Chondrocyte (in vitro differentiated cells): Measurements from ENCODE around the gene ARHGAP31. TPM values are rescaled to one million over a fixed set of nuclear protein-coding genes. Genes with fewer than 3 reads are reported as not detected.

Experiments
- DNase-seq: peaks from one replicate; pipeline ENCODE4 v3.0.0; 2021; ENCODE audit warnings: mixed read lengths, low spot score
- H3K27ac Mint-ChIP-seq: one replicate; pipeline ENCODE4 v1.8.0; 2021; ENCODE audit warnings: mild to moderate bottlenecking, moderate library complexity, mixed read lengths; ENCODE audit not compliant: unreplicated experiment
- H3K27me3 Mint-ChIP-seq: 2 replicates; pipeline ENCODE4 v1.8.0; 2021; ENCODE audit warnings: low read depth, mixed read lengths
- H3K36me3 Mint-ChIP-seq: 2 replicates; pipeline ENCODE4 v1.8.0; 2021; ENCODE audit warnings: low read depth, mixed read lengths
- H3K4me1 Mint-ChIP-seq: 2 replicates; pipeline ENCODE4 v1.8.0; 2021; ENCODE audit warnings: low read depth, mild to moderate bottlenecking, mixed read lengths
- H3K4me3 Mint-ChIP-seq: one replicate; pipeline ENCODE4 v1.8.0; 2021; ENCODE audit warnings: mild to moderate bottlenecking, moderate library complexity, mixed read lengths; ENCODE audit not compliant: unreplicated experiment
- H3K9me3 Mint-ChIP-seq: 2 replicates; pipeline ENCODE4 v1.8.0; 2021; ENCODE audit warnings: low read depth, mixed read lengths
- total RNA-seq: library from RNA; stranded (reverse); gene quantifications from 3 replicates; pipeline ENCODE4 v1.2.1, GENCODE V29; 2021
- TF ChIP-seq, protein P1 (sequence below): fragments of 200-600 bp; sonication (generic); IDR thresholded peaks from 2 replicates; pipeline ENCODE4 v1.5.0; 2021; ENCODE audit warnings: antibody characterized with exemption, mild to moderate bottlenecking, moderate library complexity

Gene ARHGAP31
- total RNA-seq, 1 donor from 2014 or later: 35.2 TPM

DNA sequence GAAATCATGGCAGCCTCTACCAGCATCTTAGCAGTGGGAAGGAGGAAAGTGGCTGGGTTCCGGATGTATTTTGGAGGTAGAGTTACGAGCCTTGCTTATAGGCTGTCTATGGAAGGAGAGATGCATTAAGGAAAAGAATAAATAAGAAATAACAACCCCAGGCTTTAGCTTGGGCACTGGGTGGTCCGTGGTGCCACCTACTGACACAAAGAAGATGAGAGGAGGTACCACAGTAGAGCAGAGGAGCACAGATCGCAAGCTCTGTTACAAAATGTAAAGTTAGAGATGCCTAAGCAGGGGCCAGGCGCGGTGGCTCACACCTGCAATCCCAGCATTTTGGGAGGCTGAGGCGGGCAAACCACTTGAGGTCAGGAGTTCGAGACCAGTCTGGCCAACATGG, 94.4 kb downstream of the ARHGAP31 start:
- no peaks in the 10 kb centered on the region for H3K27me3 Mint-ChIP-seq
- no peaks in the 10 kb centered on the region for H3K4me1 Mint-ChIP-seq
- H3K36me3 Mint-ChIP-seq: peaks cover 30% of the 10 kb centered on the region
- no peak overlapping the region for H3K27ac Mint-ChIP-seq
- H3K9me3 Mint-ChIP-seq: no peaks in the 10 kb centered on the region
- TF ChIP-seq, protein P1, sequence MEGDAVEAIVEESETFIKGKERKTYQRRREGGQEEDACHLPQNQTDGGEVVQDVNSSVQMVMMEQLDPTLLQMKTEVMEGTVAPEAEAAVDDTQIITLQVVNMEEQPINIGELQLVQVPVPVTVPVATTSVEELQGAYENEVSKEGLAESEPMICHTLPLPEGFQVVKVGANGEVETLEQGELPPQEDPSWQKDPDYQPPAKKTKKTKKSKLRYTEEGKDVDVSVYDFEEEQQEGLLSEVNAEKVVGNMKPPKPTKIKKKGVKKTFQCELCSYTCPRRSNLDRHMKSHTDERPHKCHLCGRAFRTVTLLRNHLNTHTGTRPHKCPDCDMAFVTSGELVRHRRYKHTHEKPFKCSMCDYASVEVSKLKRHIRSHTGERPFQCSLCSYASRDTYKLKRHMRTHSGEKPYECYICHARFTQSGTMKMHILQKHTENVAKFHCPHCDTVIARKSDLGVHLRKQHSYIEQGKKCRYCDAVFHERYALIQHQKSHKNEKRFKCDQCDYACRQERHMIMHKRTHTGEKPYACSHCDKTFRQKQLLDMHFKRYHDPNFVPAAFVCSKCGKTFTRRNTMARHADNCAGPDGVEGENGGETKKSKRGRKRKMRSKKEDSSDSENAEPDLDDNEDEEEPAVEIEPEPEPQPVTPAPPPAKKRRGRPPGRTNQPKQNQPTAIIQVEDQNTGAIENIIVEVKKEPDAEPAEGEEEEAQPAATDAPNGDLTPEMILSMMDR: peak; percentile 59
- DNase-seq: no peak
- H3K4me3 Mint-ChIP-seq: no peak overlapping the region

DNA sequence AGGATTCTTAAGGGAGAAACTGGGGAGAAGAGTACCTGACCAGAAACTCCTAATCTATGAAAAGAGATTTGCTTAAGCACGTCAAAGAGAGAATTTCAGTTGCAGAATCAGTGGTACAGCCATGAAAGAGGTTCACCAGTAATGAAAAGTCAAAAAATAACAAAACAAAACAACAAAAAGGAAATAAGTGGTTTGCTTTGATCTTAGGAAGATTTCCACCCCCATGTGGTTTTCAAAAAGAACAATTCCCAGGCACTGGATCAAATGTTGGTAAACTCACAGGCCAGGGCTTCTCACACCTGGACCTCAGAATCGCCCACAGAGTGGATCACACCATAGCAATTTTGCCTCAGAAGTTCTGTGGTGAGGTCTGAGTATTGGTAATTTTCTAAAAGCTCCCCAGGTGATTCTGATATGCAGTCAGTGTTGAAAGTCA, 101.8 kb downstream of the ARHGAP31 start:
- H3K36me3 Mint-ChIP-seq: peaks cover 24% of the 10 kb centered on the region
- no peak overlapping the region for H3K4me3 Mint-ChIP-seq
- H3K27me3 Mint-ChIP-seq: no peaks in the 10 kb centered on the region
- DNase-seq: no peak
- no peaks in the 10 kb centered on the region for H3K4me1 Mint-ChIP-seq
- TF ChIP-seq, protein P1: no peak
- no peak overlapping the region for H3K27ac Mint-ChIP-seq
- H3K9me3 Mint-ChIP-seq: no peaks in the 10 kb centered on the region

DNA sequence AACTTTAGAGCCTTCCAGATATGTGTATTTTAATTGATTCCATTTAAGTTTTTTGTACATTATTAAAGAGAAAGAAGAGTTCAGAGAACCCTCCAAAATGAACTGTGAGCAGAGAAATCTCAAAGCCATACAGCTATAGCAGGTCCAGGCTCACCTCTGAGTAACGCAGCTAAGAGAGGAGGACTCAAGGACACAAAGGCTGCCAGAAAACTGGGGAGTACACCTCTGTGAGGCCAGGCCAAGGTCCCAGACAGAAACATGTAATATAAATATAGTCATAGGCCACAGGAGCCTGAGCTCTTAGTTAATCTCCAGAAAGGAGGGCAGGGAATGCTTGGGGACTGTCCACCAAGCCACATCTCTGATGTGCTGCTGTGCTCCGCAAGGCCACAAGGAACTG, 102.7 kb downstream of the ARHGAP31 start:
- Mint-ChIP-seq H3K4me1 (no peaks in the 10 kb centered on the region), H3K27ac (no peak overlapping the region)

DNA sequence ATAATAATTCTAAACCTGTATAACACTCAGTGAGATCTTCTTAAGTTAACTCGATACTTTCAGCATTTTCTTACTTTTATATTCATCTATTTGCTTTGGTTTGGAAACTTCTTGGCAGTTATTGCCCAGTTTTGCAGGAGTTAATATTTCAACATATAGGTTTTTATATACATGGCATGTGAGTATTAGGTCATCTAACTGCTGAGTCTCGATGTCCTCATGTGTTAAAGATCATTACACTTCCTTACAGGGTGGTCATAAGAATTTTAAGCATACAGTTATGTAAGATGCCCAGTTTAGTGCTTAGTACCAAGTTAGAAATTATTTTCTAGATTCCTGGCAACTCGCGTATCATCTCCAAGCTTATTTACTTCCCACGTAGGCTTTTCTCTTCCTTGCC, 106.3 kb downstream of the ARHGAP31 start:
- peaks cover 18% of the 10 kb centered on the region for H3K36me3 Mint-ChIP-seq
- H3K27me3 Mint-ChIP-seq: no peaks in the 10 kb centered on the region
- TF ChIP-seq, protein P1: no peak
- H3K4me1 Mint-ChIP-seq: peaks cover 4% of the 10 kb centered on the region
- H3K4me3 Mint-ChIP-seq: no peak overlapping the region
- DNase-seq: no peak
- H3K9me3 Mint-ChIP-seq: no peaks in the 10 kb centered on the region
- no peak overlapping the region for H3K27ac Mint-ChIP-seq

More for the DNA sequence above, 102.7 kb downstream of the ARHGAP31 start:
- Mint-ChIP-seq H3K4me3 (no peak overlapping the region), H3K9me3 (no peaks in the 10 kb centered on the region), H3K27me3 (no peaks in the 10 kb centered on the region), H3K36me3 (peaks cover 20% of the 10 kb centered on the region)
- no peak for DNase-seq
- TF ChIP-seq, protein P1: no peak

DNA sequence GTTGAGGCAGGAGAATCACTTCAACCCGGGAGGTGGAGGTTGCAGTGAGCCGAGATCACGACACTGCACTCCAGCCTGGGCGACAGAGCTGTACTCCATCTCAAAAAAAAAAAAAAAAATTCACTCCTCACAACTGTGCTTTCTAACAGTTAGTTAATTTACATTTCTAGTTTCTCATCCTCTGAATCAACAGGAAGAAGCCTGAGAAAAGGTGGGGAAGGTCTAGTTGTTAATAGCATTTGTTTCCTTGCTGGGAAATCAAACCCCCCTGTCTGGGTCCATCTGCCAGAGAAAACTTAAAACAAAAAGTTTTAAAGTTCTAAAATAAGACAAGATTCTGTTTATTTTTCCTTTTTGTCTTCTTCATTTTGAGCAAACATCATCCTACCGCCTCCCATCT, 106.9 kb downstream of the ARHGAP31 start:
- Mint-ChIP-seq H3K4me1 (peaks cover 4% of the 10 kb centered on the region), H3K27me3 (no peaks in the 10 kb centered on the region), H3K27ac (no peak overlapping the region), H3K36me3 (peaks cover 23% of the 10 kb centered on the region), H3K4me3 (no peak overlapping the region), H3K9me3 (no peaks in the 10 kb centered on the region)
- TF ChIP-seq, protein P1: no peak
- no peak for DNase-seq
